ENCODE measurements around the gene TOMM20.

TOMM20 gene

GRCh38 chr1:235124665-235125064, 4.0 kb downstream of the TOMM20 start:
- Histone ChIP-seq H3K4me3 (ENCODE audit: low read length) (no peak overlapping the region), H4K20me1 (ENCODE audit: insufficient read depth, low read length) (peaks cover 66% of the 10 kb centered on the region), H3K27me3 (ENCODE audit: low read depth, low read length) (no peaks in the 10 kb centered on the region), H3K9me3 (ENCODE audit: insufficient read depth, low read length) (no peaks in the 10 kb centered on the region), H3K4me2 (ENCODE audit: low read length) (no peak overlapping the region), H3K27ac (ENCODE audit: low read length) (no peak overlapping the region), H3K36me3 (replicated peaks; ENCODE audit: low read depth, low read length) (peaks cover 45% of the 10 kb centered on the region), H3K4me1 (ENCODE audit: low read length) (peaks cover 18% of the 10 kb centered on the region), H3K79me2 (ENCODE audit: low read length) (peaks cover 96% of the 10 kb centered on the region), H2AFZ (ENCODE audit: low read depth, low read length) (no peak overlapping the region), H3K9ac (ENCODE audit: low read length) (no peak overlapping the region)
- TF ChIP-seq, protein P1, sequence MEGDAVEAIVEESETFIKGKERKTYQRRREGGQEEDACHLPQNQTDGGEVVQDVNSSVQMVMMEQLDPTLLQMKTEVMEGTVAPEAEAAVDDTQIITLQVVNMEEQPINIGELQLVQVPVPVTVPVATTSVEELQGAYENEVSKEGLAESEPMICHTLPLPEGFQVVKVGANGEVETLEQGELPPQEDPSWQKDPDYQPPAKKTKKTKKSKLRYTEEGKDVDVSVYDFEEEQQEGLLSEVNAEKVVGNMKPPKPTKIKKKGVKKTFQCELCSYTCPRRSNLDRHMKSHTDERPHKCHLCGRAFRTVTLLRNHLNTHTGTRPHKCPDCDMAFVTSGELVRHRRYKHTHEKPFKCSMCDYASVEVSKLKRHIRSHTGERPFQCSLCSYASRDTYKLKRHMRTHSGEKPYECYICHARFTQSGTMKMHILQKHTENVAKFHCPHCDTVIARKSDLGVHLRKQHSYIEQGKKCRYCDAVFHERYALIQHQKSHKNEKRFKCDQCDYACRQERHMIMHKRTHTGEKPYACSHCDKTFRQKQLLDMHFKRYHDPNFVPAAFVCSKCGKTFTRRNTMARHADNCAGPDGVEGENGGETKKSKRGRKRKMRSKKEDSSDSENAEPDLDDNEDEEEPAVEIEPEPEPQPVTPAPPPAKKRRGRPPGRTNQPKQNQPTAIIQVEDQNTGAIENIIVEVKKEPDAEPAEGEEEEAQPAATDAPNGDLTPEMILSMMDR (IDR thresholded peaks at IDR 0.05; ENCODE audit: low read depth, low read length) = no peak
- TF ChIP-seq EZH2phosphoT487 (IDR thresholded peaks at IDR 0.05; ENCODE audit: low read depth) = no peak

- Histone ChIP-seq H2AFZ (ENCODE audit: low read depth, low read length) (no peak overlapping the region), H4K20me1 (ENCODE audit: insufficient read depth, low read length) (peaks cover 70% of the 10 kb centered on the region), H3K4me2 (ENCODE audit: low read length) (no peak overlapping the region), H3K9ac (ENCODE audit: low read length) (no peak overlapping the region), H3K4me3 (ENCODE audit: low read length) (no peak overlapping the region), H3K36me3 (replicated peaks; ENCODE audit: low read depth, low read length) (peaks cover 50% of the 10 kb centered on the region), H3K79me2 (ENCODE audit: low read length) (peaks cover 100% of the 10 kb centered on the region), H3K9me3 (ENCODE audit: insufficient read depth, low read length) (no peaks in the 10 kb centered on the region), H3K4me1 (ENCODE audit: low read length) (peaks cover 16% of the 10 kb centered on the region), H3K27ac (ENCODE audit: low read length) (no peak overlapping the region), H3K27me3 (ENCODE audit: low read depth, low read length) (no peaks in the 10 kb centered on the region)
- TF ChIP-seq EZH2phosphoT487 (IDR thresholded peaks at IDR 0.05; ENCODE audit: low read depth) = no peak
- TF ChIP-seq, protein P1 (IDR thresholded peaks at IDR 0.05; ENCODE audit: low read depth, low read length) = no peak
Observed at GRCh38 chr1:235124111-235124510, 4.5 kb downstream of the TOMM20 start.

- no peaks in the 10 kb centered on the region for H3K9me3 ChIP-seq (ENCODE audit: insufficient read depth, low read length)
- H4K20me1 ChIP-seq (ENCODE audit: insufficient read depth, low read length) = peaks cover 83% of the 10 kb centered on the region
- H3K79me2 ChIP-seq (ENCODE audit: low read length) = peaks cover 100% of the 10 kb centered on the region
- no peak overlapping the region for H3K4me2 ChIP-seq (ENCODE audit: low read length)
- TF ChIP-seq EZH2phosphoT487 (IDR thresholded peaks at IDR 0.05; ENCODE audit: low read depth) = no peak
- TF ChIP-seq, protein P1 (IDR thresholded peaks at IDR 0.05; ENCODE audit: low read depth, low read length) = no peak
- peaks cover 13% of the 10 kb centered on the region for H3K4me1 ChIP-seq (ENCODE audit: low read length)
- H3K4me3 ChIP-seq (ENCODE audit: low read length) = no peak overlapping the region
- no peak overlapping the region for H2AFZ ChIP-seq (ENCODE audit: low read depth, low read length)
- H3K9ac ChIP-seq (ENCODE audit: low read length) = no peak overlapping the region
- no peaks in the 10 kb centered on the region for H3K27me3 ChIP-seq (ENCODE audit: low read depth, low read length)
- H3K36me3 ChIP-seq (replicated peaks; ENCODE audit: low read depth, low read length) = peaks cover 63% of the 10 kb centered on the region
- H3K27ac ChIP-seq (ENCODE audit: low read length) = no peak overlapping the region
Observed at GRCh38 chr1:235122348-235122747, 6.3 kb downstream of the TOMM20 start.

GRCh38 chr1:235113183-235113917, 15.3 kb downstream of the TOMM20 start:
- Histone ChIP-seq H3K9me3 (ENCODE audit: insufficient read depth, low read length) (no peaks in the 10 kb centered on the region), H3K4me3 (ENCODE audit: low read length) (no peak overlapping the region), H3K36me3 (replicated peaks; ENCODE audit: low read depth, low read length) (peaks cover 65% of the 10 kb centered on the region), H3K79me2 (ENCODE audit: low read length) (peaks cover 52% of the 10 kb centered on the region), H3K27ac (ENCODE audit: low read length) (no peak overlapping the region), H2AFZ (ENCODE audit: low read depth, low read length) (no peak overlapping the region), H3K9ac (ENCODE audit: low read length) (no peak overlapping the region), H3K4me2 (ENCODE audit: low read length) (no peak overlapping the region), H3K4me1 (ENCODE audit: low read length) (no peaks in the 10 kb centered on the region), H3K27me3 (ENCODE audit: low read depth, low read length) (no peaks in the 10 kb centered on the region), H4K20me1 (ENCODE audit: insufficient read depth, low read length) (peaks cover 35% of the 10 kb centered on the region)
- TF ChIP-seq EZH2phosphoT487 (IDR thresholded peaks at IDR 0.05; ENCODE audit: low read depth) = no peak
- TF ChIP-seq, protein P1 (IDR thresholded peaks at IDR 0.05; ENCODE audit: low read depth, low read length) = no peak

Measured in OCI-LY3 (cell line).